ENCODE measurements around the gene PDLIM3.

PDLIM3 gene

DNA sequence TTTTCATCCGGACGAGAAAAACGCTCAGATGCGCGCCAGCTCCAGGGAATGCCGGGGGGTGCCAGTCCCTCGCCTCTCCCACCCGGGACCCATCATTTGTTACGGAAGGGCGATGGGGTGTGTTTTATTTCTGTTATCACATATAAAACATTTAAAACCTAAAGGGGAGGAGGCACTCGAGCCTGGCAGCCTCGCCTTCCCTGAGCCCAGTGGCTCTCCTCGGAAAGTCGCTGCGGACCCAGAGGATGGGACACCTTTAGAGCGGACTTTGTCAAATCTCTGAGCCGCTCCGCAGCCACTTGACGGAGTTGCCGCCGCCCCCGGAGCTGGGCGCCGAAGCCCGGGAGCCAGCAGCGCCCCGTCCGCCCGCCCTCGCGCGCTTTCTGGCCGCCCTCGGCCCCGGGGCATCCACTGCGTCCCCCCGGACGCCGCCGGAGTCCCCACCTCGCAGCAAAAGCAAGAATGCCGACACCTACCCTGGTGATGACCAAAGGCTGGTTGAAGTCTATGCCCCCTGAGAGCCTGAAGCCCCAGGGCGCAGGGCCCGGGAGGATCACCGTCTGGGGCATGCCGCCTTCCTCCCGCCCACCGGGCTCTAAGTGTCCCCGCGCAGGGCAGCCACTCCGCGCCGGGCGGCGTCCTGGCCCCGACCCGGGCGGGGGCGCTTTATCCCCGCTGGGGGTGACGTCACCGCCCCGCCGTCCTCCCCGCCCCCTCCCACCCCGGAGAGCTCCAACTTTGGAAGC, at the start of gene PDLIM3 (continued):
- TF ChIP-seq, protein P1, sequence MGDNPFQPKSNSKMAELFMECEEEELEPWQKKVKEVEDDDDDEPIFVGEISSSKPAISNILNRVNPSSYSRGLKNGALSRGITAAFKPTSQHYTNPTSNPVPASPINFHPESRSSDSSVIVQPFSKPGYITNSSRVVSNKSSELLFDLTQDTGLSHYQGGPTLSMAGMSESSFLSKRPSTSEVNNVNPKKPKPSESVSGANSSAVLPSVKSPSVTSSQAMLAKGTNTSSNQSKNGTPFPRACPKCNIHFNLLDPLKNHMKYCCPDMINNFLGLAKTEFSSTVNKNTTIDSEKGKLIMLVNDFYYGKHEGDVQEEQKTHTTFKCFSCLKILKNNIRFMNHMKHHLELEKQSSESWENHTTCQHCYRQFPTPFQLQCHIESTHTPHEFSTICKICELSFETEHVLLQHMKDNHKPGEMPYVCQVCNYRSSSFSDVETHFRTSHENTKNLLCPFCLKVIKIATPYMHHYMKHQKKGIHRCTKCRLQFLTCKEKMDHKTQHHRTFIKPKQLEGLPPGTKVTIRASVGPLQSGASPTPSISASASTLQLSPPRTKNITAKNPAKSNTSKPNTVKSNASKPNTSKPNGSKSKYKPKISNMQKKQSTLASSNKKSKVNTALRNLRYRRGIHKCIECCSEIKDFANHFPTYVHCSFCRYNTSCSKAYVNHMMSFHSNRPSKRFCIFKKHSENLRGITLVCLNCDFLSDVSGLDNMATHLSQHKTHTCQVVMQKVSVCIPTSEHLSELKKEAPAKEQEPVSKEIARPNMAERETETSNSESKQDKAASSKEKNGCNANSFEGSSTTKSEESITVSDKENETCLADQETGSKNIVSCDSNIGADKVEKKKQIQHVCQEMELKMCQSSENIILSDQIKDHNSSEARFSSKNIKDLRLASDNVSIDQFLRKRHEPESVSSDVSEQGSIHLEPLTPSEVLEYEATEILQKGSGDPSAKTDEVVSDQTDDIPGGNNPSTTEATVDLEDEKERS (tag by site-specific recombination; IDR thresholded peaks at IDR 0.05), result no peak
- TF ChIP-seq ZBTB44 (tag by site-specific recombination; IDR thresholded peaks at IDR 0.05) (no peak), GLI2 (tag by site-specific recombination; IDR thresholded peaks at IDR 0.05; ENCODE audit: borderline replicate concordance, low read depth) (no peak), ZNF548 (tag by site-specific recombination; IDR thresholded peaks at IDR 0.05) (no peak), ZNF510 (tag by site-specific recombination; IDR thresholded peaks at IDR 0.05; ENCODE audit: insufficient replicate concordance) (no peak), ZNF214 (tag by site-specific recombination; IDR thresholded peaks at IDR 0.05; ENCODE audit: borderline replicate concordance) (no peak), ZBTB8A (tag by site-specific recombination; IDR thresholded peaks at IDR 0.05) (peak; percentile 98), ZNF140 (tag by site-specific recombination; IDR thresholded peaks at IDR 0.05) (no peak), ZNF558 (tag by site-specific recombination; IDR thresholded peaks at IDR 0.05) (no peak), ZSCAN5A (tag by site-specific recombination; IDR thresholded peaks at IDR 0.05) (0 out of 2 replicates have a peak, but pooled peaks have one; percentile 32), YY1 (tag by site-specific recombination; IDR thresholded peaks at IDR 0.05) (no peak), ZBTB17 (tag by site-specific recombination; IDR thresholded peaks at IDR 0.05) (no peak), ZNF169 (tag by site-specific recombination; IDR thresholded peaks at IDR 0.05) (no peak), GLIS2 (tag by site-specific recombination; IDR thresholded peaks at IDR 0.05) (peak; percentile 19; the same call in 1 of the 2 replicates), ZNF670 (tag by site-specific recombination; IDR thresholded peaks at IDR 0.05; ENCODE audit: low read depth) (no peak), ZNF692 (tag by site-specific recombination; IDR thresholded peaks at IDR 0.05) (no peak), ZFP41 (tag by site-specific recombination; IDR thresholded peaks at IDR 0.05; ENCODE audit: borderline replicate concordance) (no peak), ZNF146 (tag by site-specific recombination; IDR thresholded peaks at IDR 0.05) (no peak), YY2 (tag by site-specific recombination; IDR thresholded peaks at IDR 0.05) (no peak), ZNF843 (tag by site-specific recombination; IDR thresholded peaks at IDR 0.05) (no peak), AEBP2 (tag by site-specific recombination; IDR thresholded peaks at IDR 0.05; ENCODE audit: borderline replicate concordance) (no peak), ZBTB6 (tag by site-specific recombination; IDR thresholded peaks at IDR 0.05) (no peak), ZNF596 (tag by site-specific recombination; IDR thresholded peaks at IDR 0.05) (no peak), RBAK (tag by site-specific recombination; IDR thresholded peaks at IDR 0.05) (no peak)
- TF ChIP-seq, protein P2, sequence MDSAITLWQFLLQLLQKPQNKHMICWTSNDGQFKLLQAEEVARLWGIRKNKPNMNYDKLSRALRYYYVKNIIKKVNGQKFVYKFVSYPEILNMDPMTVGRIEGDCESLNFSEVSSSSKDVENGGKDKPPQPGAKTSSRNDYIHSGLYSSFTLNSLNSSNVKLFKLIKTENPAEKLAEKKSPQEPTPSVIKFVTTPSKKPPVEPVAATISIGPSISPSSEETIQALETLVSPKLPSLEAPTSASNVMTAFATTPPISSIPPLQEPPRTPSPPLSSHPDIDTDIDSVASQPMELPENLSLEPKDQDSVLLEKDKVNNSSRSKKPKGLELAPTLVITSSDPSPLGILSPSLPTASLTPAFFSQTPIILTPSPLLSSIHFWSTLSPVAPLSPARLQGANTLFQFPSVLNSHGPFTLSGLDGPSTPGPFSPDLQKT (IDR thresholded peaks at IDR 0.05; ENCODE audit: borderline replicate concordance, low read depth, low read length), result no peak

All from HEK293 (cell line).